GM21529 (cell line): ENCODE results near the gene SNAPIN.
"Not testable (repeated sequence)": the region's sequence is repeated elsewhere in the genome, so short reads cannot be mapped to it uniquely, and the experiment has no call there.

ENCODE experiments used
- ATAC-seq: cut with Tn5 transposase; IDR thresholded peaks from one replicate; pipeline ENCODE4 v1.9.1; 2021; ENCODE audit not compliant: unreplicated experiment

Gene SNAPIN

GRCh38 chr1:153626904-153627714, 31.4 kb upstream of the SNAPIN start, which contains the start of gene S100A13:
Gene S100A13 (minus strand): TSS chr1:153627505. CDS start chr1:153626472, 1,033 bp downstream.
- ATAC-seq = no peak

DNA sequence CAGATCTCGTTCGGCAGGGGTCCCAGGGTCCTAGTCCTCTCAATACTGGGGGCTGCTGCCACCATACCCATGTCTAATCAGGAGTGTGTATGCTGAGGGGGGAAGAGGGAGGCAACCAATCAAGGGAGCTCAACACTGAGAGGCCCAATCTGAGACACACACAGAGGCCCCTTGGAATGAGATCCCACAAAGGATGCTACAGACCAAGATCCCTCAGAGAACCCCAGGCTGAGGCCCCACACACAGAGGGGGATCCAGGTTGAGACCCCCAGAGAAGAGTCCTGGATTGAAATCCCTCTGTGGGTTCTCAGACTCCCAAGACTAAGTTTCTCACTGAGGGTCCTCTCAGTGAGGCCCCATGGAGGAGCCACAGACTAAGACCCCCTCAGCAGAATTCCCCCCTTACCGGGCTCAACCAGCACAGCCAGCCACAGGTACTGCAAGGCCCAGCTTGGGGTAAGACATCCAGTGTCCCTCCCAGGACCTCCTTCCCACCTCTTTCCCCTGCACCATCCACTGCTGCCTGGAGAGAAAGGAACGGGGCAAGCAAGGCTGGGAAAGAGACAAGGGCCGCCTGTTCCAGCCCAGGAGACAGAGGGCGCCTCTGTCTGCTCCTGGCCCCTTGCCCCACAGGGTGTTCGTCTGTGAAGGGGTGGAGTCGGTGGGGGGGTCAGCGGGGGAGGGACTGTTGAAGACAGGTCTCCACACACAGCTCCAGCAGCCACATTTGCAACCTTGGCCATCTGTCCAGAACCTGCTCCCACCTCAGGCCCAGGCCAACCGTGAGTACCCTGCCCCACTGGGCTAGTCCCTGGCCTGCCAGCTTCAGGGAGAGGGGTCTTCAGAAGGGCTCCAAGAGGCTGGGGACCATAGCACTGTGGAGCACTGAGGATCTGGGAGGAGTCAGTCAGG, 30.5 kb upstream of the SNAPIN start, which contains the start of gene S100A1:
S100A1 (plus strand) TSS at position 720 of the 912 bp plus-strand sequence. CDS start 2,088 bp downstream, outside the sequence.
- ATAC-seq = no peak

GRCh38 chr1:153628638-153629342, 29.7 kb upstream of the SNAPIN start:
- no peak for ATAC-seq

GRCh38 chr1:153629343-153629665, 29.2 kb upstream of the SNAPIN start:
- ATAC-seq = no peak

DNA sequence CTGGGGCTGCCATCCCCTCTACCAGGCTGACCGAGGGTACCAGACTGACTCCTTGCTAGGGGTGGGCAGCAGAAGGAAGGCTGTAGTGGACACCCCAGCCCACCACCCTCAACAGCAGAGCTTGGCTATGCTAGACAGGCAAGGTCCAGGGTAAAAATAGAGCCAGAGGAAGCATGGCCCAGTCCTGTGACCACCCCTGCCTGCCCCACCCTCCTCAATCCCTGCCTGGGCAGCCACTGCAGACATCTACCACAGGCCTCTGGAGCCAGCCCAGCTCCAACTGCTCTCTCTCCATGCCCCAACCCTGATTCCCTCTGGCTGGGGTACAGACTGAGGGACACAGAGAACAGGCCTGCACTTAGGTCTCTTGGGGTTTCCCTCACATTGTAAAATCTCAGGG, 28.5 kb upstream of the SNAPIN start:
- ATAC-seq = no peak

DNA sequence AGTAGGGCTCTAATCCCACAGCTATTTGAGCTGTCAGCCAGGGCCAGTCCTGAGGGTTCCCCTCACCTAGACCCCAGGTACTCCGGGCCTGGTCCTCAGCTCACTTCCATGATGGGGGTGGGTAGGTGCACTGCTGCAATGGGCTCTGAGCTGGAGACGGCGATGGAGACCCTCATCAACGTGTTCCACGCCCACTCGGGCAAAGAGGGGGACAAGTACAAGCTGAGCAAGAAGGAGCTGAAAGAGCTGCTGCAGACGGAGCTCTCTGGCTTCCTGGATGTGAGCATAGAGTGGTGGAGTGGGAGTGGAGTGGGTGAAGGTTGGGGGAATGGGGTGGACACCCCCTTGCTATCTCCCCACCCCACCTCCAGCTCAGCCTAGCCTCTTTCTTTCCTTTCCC, 28.1 kb upstream of the SNAPIN start:
- no peak for ATAC-seq

- ATAC-seq = no peak
Observed at GRCh38 chr1:153631047-153632022, 27.2 kb upstream of the SNAPIN start.

DNA sequence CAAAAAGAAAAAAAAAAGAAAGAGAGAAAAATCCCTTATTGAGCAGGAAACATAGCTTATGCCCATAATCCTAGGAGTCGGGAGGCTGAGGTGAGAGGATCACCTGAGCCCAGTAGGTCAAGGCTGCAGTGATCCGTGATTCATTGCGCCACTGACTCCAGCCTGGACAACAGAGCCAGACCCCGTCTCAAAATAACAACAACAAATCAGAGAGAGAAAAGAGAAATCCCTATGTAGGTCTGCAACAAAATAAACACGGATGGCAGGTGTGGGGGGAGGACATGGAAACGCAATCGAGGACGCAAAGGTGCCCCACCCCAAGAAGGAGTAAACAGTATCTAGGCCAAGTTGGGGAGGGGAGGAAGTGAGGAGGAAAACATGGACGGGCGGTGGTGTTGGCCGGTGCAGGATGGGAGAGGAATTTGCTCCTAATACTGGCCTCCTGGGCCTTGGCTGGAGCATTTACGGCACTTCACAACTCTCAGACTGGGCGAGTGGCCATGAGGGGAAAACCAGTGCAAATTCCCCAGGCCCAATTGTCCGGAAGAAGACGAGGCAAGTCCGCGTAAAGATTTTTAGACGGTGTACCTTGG, 25.2 kb upstream of the SNAPIN start:
- ATAC-seq = no peak

DNA sequence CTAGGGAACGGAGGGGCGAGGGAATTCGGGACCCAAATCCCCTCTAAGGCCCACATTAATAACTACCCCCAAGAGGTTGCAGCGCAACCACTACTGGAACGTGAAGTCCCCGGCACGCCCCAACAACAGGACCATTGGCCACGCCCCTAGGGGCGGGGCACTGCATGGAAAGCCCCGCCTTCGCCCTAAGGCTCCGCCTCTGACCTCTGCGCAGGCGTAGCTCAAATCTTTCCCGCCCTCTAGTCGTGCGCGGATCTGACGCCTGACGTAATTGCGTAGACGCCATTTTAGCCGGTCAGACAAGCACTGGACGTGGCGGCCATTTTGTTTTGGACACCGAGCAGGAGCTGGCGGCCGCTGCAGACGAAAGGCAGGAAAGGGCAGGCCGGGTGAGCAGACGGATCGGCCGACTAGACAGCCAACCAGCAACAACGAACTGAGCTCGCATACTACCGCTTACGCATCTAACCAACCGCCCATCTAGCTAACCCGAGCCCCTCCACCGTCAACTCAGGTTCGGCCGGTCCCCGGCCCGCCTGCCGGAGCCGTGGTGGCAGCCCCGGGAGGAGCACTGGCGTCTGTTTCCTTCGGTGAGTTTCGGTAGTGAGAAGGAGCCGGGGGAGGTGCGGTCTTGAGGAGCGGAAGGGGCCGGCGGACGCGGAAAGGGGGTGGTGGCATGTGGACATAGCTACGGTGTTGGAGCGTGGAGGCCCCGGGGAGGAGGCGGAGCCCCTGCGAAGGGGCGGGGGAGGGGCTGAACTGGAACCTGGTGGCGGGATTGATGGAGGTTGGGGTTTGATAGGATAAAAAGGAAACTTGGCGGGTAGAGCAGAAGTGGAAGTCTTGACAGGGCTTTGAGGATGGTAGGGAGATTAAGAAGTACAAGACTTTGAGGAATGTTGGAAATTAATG, 24.5 kb upstream of the SNAPIN start, which contains the start of gene CHTOP:
CHTOP (plus strand) TSS at position 313 of the 912 bp plus-strand sequence. CDS start 2,523 bp downstream, outside the sequence.
- ATAC-seq = peak; percentile 86

GRCh38 chr1:153635872-153636271, 22.6 kb upstream of the SNAPIN start:
- ATAC-seq = no peak

GRCh38 chr1:153636312-153636711, 22.2 kb upstream of the SNAPIN start:
- ATAC-seq = no peak

GRCh38 chr1:153638261-153638660, 20.2 kb upstream of the SNAPIN start:
- no peak for ATAC-seq

DNA sequence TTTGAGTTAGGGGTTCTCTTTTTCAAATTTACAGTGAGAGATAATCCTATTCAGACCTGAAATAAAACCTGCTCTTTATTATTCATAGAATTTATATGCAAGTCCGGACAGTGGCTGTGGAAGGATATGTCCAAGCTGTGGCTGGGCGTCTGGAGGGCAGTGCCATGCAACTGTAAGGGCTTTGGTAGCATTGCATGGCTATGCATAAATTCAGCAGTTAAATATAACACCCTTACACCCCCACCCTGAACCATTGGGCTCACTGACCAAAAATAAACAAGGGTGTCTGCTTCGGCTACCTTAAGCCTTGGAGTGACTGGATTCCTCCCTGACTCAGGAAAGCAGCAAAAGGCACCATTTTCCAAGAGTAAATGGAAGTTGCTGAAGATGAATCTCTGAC, 19.2 kb upstream of the SNAPIN start:
- no peak for ATAC-seq

- ATAC-seq = not testable (repeated sequence)
Observed at GRCh38 chr1:153640213-153640612, 18.3 kb upstream of the SNAPIN start.

DNA sequence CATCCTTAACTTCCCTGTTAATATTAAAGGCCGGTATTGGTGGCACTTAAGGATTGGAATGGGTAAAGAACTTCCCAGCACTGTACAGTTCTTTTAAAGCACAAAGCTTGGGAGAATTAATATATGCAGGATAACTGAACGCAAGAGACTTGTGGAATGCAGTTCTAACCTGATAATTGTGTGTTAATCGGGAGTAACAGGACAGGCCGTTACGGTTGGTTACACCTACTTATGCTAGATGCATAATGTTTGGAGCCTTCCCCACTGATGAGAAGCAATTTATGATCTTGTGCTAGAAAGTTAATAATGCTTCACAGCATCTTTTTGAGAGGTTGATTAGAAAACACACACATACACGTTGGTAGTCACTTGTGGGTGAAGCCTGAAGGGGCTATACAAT, 17.6 kb upstream of the SNAPIN start:
- ATAC-seq = no peak

- no peak for ATAC-seq
Observed at GRCh38 chr1:153642161-153642560, 16.3 kb upstream of the SNAPIN start.

GRCh38 chr1:153643100-153643499, 15.4 kb upstream of the SNAPIN start:
- ATAC-seq = no peak

DNA sequence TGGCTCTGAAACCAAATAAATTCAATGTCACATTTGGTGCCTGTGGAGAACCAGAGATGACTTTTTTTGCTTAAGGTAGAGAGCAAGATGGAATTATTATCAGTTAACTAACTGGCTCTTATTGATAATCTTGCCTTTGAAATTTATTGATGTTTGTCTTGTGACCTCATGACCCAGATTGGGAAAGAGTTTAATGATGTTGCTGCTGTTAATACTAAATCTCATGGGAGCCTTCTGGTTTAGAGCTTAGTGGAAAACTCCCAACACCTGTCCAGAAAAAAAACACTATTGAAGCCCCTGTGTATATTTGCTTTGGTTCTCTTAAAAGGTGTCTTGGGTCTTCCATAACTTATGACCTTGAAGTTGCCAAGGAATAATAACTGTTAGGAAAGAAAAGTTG, 14.7 kb upstream of the SNAPIN start:
- no peak for ATAC-seq
